Neural crest cell (in vitro differentiated cells): ENCODE data around the gene ADAMTS18. TPM values are rescaled to one million over a fixed set of nuclear protein-coding genes. Genes with fewer than 3 reads are reported as not detected.

Experiments
- DNase-seq: peaks from one replicate; pipeline ENCODE4 v3.0.0; 2021; ENCODE audit warnings: low read depth, mixed read lengths, low spot score
- H3K27ac Mint-ChIP-seq: one replicate; pipeline ENCODE4 v1.8.0; 2021; ENCODE audit warnings: mild to moderate bottlenecking, mixed read lengths; ENCODE audit not compliant: unreplicated experiment
- H3K27me3 Mint-ChIP-seq: 2 replicates; pipeline ENCODE4 v1.8.0; 2021; ENCODE audit warnings: low read depth, mild to moderate bottlenecking, mixed read lengths
- H3K36me3 Mint-ChIP-seq: 2 replicates; pipeline ENCODE4 v1.8.0; 2021; ENCODE audit warnings: low read depth, mild to moderate bottlenecking, mixed read lengths
- H3K4me1 Mint-ChIP-seq: 2 replicates; pipeline ENCODE4 v1.8.0; 2021; ENCODE audit warnings: mixed read lengths
- H3K4me3 Mint-ChIP-seq: one replicate; pipeline ENCODE4 v1.8.0; 2021; ENCODE audit warnings: mild to moderate bottlenecking, mixed read lengths
- H3K9me3 Mint-ChIP-seq: 2 replicates; pipeline ENCODE4 v1.8.0; 2021; ENCODE audit warnings: mixed read lengths
- CTCF ChIP-seq: fragments of 200-600 bp; sonication (generic); conservative IDR thresholded peaks from 2 replicates; pipeline ENCODE4 v1.5.0; 2021; ENCODE audit warnings: antibody characterized with exemption, mild to moderate bottlenecking
- total RNA-seq: library from RNA; stranded (reverse); gene quantifications from 2 replicates; pipeline ENCODE4 v1.2.1, GENCODE V29; 2021

The ADAMTS18 gene
- total RNA-seq, 1 donor from 2014 or later, result 0.12 TPM

- no peak overlapping the region for H3K27ac Mint-ChIP-seq
- peaks cover 64% of the 10 kb centered on the region for H3K27me3 Mint-ChIP-seq
- TF ChIP-seq CTCF, result no peak
- no peaks in the 10 kb centered on the region for H3K36me3 Mint-ChIP-seq
- no peaks in the 10 kb centered on the region for H3K9me3 Mint-ChIP-seq
- no peaks in the 10 kb centered on the region for H3K4me1 Mint-ChIP-seq
- no peak overlapping the region for H3K4me3 Mint-ChIP-seq
- no peak for DNase-seq
Observed at GRCh38 chr16:77444147-77444460, 9.3 kb upstream of the ADAMTS18 start.

GRCh38 chr16:77443357-77444146 lies 8.7 kb upstream of the ADAMTS18 start:
- H3K36me3 Mint-ChIP-seq, result no peaks in the 10 kb centered on the region
- peaks cover 67% of the 10 kb centered on the region for H3K27me3 Mint-ChIP-seq
- H3K27ac Mint-ChIP-seq, result no peak overlapping the region
- H3K9me3 Mint-ChIP-seq, result no peaks in the 10 kb centered on the region
- H3K4me3 Mint-ChIP-seq, result no peak overlapping the region
- DNase-seq, result no peak
- TF ChIP-seq CTCF, result no peak
- H3K4me1 Mint-ChIP-seq, result no peaks in the 10 kb centered on the region

GRCh38 chr16:77442078-77442477 lies 7.2 kb upstream of the ADAMTS18 start:
- H3K4me1 Mint-ChIP-seq, result no peaks in the 10 kb centered on the region
- no peaks in the 10 kb centered on the region for H3K9me3 Mint-ChIP-seq
- no peak overlapping the region for H3K4me3 Mint-ChIP-seq
- no peaks in the 10 kb centered on the region for H3K36me3 Mint-ChIP-seq
- no peak for DNase-seq
- H3K27ac Mint-ChIP-seq, result no peak overlapping the region
- H3K27me3 Mint-ChIP-seq, result peaks cover 73% of the 10 kb centered on the region
- no peak for TF ChIP-seq CTCF

GRCh38 chr16:77439106-77439505 lies 4.3 kb upstream of the ADAMTS18 start:
- Mint-ChIP-seq H3K36me3 (no peaks in the 10 kb centered on the region), H3K27me3 (peaks cover 82% of the 10 kb centered on the region), H3K4me3 (no peak overlapping the region), H3K4me1 (peaks cover 5% of the 10 kb centered on the region), H3K27ac (no peak overlapping the region), H3K9me3 (no peaks in the 10 kb centered on the region)
- TF ChIP-seq CTCF, result no peak
- no peak for DNase-seq

- peaks cover 11% of the 10 kb centered on the region for H3K4me1 Mint-ChIP-seq
- peaks cover 87% of the 10 kb centered on the region for H3K27me3 Mint-ChIP-seq
- H3K4me3 Mint-ChIP-seq, result no peak overlapping the region
- H3K36me3 Mint-ChIP-seq, result no peaks in the 10 kb centered on the region
- peak; percentile 42 for TF ChIP-seq CTCF
- DNase-seq, result no peak
- no peak overlapping the region for H3K27ac Mint-ChIP-seq
- no peaks in the 10 kb centered on the region for H3K9me3 Mint-ChIP-seq
Observed at GRCh38 chr16:77437859-77438258, 3.0 kb upstream of the ADAMTS18 start.
